Activated CD4-positive, alpha-beta T cell treated with anti-CD3 and anti-CD28 coated beads, Interleukin-2, Interleukin-6, amounts not matched to agents 100 ng/mL and 50 ng/mL, durations not matched to agents 16 hours and 8 hours (primary cell): ENCODE measurements around the gene CADM1.
"Not testable (repeated sequence)": the region's sequence is repeated elsewhere in the genome, so short reads cannot be mapped to it uniquely, and the experiment has no call there.

Source experiments
- DNase-seq: peaks from one replicate; pipeline ENCODE4 v3.0.0-alpha.2; 2020

The CADM1 gene

DNA sequence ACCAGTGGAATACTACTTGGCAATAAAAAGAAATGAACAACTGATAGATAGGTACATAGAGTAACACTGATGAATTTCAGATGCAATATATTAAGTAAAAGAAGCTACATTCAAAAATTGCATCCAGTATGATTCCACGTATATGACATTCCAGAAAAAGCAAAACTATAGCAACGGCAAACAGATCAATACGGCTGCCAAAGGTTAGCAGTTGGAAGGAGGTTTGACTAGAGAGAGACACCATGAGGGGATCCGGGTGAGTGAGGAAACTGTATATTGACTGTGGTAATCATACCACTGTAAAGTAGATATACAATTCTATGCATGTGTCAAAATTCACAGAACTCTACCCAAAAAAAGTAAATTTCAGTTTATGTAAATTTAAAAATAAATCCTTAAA is 28.7 kb downstream of the CADM1 start:
- DNase-seq = no peak

- DNase-seq = not testable (repeated sequence)
These were observed 29.9 kb downstream of the CADM1 start for GRCh38 chr11:115474306-115474705.

GRCh38 chr11:115473167-115473566 is 31.0 kb downstream of the CADM1 start:
- DNase-seq = no peak

GRCh38 chr11:115471367-115471766 is 32.8 kb downstream of the CADM1 start:
- no peak for DNase-seq

GRCh38 chr11:115470928-115471327 is 33.3 kb downstream of the CADM1 start:
- DNase-seq = no peak

GRCh38 chr11:115469361-115469760 is 34.9 kb downstream of the CADM1 start:
- DNase-seq = no peak

DNA sequence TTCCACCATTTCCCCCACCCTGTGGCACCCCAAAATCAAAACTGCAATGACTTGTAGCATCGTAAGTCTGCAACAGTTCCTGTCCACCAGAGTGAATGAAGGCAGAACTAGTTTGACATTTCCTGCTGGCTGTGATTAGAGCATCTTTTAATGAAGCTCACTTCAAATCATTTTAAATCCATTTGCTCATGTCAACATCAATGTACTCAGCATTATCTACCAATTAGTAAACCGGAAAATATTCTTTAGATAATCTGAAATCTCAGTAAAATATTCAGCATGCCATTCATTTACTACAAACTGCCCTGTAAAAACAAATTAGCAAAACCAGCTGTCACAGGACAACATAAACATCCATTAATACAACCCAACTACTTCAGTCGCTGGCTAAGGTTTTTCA is 38.1 kb downstream of the CADM1 start:
- DNase-seq = no peak

DNA sequence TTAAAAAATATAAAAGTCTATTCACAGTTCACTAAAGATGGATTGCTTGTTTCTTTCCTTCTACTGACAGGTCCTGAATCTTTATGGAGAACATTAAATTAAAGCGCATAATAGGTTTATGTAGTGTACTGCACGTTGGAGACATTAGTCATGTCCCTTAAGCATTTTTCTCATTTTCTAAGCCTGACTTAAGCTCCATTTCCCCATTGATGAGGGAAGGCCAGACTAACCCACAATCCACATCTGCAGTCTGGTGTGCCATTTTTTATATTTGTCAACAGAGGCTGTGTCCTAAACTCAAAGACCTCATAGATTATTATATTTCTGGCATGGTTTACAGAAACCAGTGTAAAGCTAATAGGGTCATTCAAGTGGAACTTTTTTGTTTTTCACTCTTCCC is 39.9 kb downstream of the CADM1 start:
- DNase-seq = no peak

- no peak for DNase-seq
These were observed 40.6 kb downstream of the CADM1 start for GRCh38 chr11:115463606-115464005.

DNA sequence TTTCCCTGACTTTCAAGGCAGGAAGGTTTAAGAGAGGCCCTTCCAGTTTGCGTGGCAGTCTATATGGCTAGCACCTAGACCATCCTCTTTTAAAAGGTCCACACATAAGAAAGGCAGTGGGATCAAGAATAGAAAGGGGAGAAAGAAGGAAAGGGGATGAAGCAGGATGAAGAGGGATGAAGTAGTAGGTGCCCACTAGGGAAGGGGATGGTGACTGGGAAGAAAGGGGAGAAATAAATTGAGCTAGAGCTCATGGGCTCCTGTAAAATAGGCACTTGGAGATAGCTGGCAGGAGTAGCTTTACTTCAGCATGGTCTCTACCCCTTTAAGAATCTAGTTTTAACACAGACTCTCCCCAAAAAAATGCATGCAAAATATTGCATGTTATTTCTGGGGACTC is 41.5 kb downstream of the CADM1 start:
- no peak for DNase-seq

DNA sequence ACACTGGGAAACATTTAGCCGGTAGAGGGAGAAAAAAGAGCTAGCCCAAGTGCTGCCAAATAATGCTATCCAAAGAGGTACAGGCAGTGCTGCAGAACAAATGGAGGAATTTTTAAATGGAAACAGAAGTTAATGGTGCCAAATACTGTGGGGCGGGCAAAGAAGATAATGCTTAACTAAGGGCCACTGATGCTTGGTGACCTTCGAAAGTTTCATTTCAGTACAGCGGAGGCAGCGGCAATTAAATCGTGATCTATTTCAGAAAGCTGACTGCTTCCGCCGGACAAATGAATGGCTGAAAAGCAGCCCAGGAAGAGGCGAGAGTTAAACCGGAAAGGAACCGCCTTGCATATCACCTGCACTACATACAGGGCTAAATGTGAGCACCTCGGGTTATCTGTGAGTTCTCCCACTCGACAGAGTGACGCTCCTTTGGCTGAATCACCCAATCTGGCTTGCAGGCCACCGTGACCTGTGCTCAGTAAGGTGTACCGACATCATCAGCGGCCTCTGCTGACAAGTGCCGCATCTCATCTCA is 42.1 kb downstream of the CADM1 start:
- DNase-seq = no peak

DNA sequence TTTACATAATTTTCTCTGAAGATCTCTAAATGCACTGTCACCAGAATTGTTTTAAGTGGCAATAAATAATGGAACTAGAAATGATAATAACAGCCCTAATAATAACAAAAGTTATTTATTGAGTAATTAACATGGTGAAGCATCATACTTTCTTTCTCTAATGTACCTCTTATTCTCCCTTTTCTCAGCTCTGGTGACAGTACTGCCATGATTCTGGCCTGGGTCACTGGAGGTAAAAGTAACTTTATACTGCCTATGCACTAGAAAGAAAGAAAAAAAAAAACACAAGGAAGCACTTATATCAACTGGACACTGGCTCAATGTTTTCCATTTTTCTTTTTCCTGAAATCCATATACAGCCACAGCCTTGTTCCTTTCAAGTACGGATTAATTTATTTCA is 43.7 kb downstream of the CADM1 start:
- DNase-seq = no peak

DNA sequence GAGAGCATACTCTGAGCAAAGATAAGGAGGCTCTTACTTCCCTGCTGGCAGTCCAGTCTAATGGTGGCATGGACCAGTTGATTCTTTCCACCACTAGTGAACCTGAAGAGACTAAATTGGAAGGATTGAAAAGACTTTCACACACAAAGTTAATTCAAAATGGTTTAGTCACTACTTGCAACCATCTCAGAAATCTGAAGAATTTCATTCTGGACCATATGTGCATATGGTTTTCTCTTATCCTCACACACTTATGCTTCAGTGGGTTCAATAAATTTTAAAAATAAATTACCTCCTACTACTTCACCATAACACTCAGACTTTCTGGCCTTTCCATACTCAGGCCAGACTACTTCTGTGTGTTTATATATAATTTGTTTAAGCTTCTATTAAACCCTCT is 44.7 kb downstream of the CADM1 start:
- DNase-seq = no peak

DNA sequence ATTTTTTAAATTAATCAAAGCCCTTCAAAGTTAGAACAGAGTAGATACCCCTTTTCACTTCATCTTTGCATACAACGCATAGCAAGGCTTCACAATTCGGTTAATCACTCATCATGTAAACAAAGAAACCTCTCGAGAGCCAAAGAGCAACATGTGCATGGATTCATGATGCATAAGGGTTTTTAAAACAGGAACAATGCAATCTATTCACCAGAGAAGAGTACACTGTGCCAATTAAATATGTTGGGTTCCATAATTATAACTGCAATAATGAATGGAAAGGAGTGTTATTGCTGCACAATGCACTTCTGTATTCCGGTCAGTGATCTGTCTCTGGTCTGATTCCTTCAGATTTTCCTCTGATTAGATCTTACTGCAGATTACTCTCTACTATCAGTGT is 45.3 kb downstream of the CADM1 start:
- DNase-seq = no peak

DNA sequence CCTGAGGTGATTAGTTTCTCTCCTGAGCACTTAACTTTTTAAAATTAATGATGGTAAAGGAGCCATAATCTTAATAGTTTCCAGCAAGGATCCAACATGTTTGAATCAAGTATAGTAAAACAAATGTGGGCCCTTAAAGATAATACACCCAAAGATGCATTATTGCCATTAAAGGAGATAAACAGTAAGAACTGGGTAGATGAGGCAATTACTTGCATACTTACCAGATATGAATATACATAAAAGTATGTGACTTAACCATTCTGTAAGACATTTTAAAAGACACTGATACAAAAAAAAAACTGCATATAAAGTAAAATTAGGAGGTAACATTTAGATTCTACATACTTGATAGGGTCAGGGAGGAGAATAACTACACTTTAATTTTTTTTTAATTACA is 48.2 kb downstream of the CADM1 start:
- no peak for DNase-seq

DNA sequence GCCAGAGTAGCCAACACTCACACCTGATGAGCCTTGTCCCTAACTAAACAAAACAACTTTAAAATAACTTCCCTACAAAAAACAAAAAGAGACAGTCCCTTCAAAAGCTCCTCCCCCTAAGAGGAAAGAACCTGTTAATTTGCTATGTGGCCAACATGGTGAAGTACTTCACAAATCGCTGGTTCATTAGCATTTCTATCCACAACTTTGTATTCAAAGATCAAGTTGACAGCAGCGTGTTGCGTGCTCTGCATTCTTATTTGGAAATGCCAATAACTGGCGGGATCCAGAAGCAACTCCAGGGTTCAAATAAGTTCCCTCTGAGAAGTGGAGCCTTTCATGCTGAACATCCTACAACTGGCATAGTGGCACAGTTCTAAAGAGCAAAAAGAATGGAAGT is 48.6 kb downstream of the CADM1 start:
- no peak for DNase-seq

- no peak for DNase-seq
These were observed 49.7 kb downstream of the CADM1 start for GRCh38 chr11:115454525-115454924.

GRCh38 chr11:115453693-115454490 is 50.3 kb downstream of the CADM1 start:
- no peak for DNase-seq

GRCh38 chr11:115452241-115452640 is 52.0 kb downstream of the CADM1 start:
- DNase-seq = no peak

- no peak for DNase-seq
These were observed 53.7 kb downstream of the CADM1 start for GRCh38 chr11:115450519-115450918.

GRCh38 chr11:115447273-115447864 is 56.8 kb downstream of the CADM1 start:
- DNase-seq = no peak

- DNase-seq = no peak
These were observed 58.0 kb downstream of the CADM1 start for GRCh38 chr11:115446214-115446613.

GRCh38 chr11:115444542-115444941 is 59.7 kb downstream of the CADM1 start:
- DNase-seq = no peak

DNA sequence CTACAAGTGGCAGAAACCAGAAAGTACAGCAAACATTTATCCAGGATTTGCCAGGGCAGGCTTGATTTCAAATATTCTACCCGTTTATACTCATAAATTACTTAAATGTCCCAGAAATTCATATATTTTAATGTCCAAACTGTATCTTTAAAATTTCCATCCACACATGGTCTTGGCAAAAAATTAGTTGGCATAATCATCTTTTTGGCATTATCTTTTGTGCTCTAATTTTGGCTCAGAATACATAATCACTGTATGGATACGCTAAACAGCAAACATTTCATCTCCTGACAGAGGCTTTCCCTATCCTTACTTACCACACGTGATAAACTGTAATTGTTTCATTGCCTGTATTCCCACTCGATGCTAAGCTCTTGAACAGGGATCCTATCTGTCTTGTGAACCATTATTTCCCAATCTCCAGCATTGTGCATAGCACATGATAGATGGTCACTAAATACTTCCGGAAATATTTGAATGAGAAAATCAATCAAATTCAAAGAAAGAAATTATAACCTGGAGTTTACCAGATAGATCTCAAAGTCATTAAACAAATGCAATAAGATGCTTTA is 64.2 kb downstream of the CADM1 start:
- DNase-seq = no peak
